Suprapubic skin (tissue), 4 donors: ENCODE data around the gene ERBIN. TPM values are rescaled to one million over a fixed set of nuclear protein-coding genes. Genes with fewer than 3 reads are reported as not detected.
"Not testable (repeated sequence)": the region's sequence is repeated elsewhere in the genome, so short reads cannot be mapped to it uniquely, and the experiment has no call there.

ENCODE experiments used
- DNase-seq, 2 donors: peaks; one replicate each; pipeline ENCODE4 v3.0.0-alpha.2; 2019; ENCODE audit warnings: low spot score in 2 of 2
- H3K27ac ChIP-seq: fragments of 200-600 bp; sonication (generic); one replicate; pipeline ENCODE4 v1.5.1; 2019
- H3K27me3 ChIP-seq: fragments of 200-600 bp; sonication (generic); one replicate; pipeline ENCODE4 v1.5.1; 2019
- H3K36me3 ChIP-seq: fragments of 200-600 bp; sonication (generic); one replicate; pipeline ENCODE4 v1.5.1; 2019
- H3K4me1 ChIP-seq: fragments of 200-600 bp; sonication (generic); one replicate; pipeline ENCODE4 v1.5.1; 2019
- H3K4me3 ChIP-seq: fragments of 200-600 bp; sonication (generic); one replicate; pipeline ENCODE4 v1.5.1; 2019; ENCODE audit warnings: mild to moderate bottlenecking
- H3K9me3 ChIP-seq: fragments of 200-600 bp; sonication (generic); one replicate; pipeline ENCODE4 v1.5.1; 2019
- CTCF ChIP-seq, 2 donors: fragments of 200-600 bp in 1 of 2; fragments of 450-650 bp in 1 of 2; sonication (generic) in 1 of 2; IDR thresholded peaks; one replicate each; pipeline ENCODE4 v1.5.1; 2016 to 2019; ENCODE audit warnings: antibody characterized with exemption in 2 of 2, mild to moderate bottlenecking in 1 of 2, moderate library complexity in 1 of 2
- EP300 ChIP-seq: sonication (generic); formaldehyde crosslinking; IDR thresholded peaks from one replicate; pipeline ENCODE4 v1.6.1; 2017; ENCODE audit warnings: antibody characterized with exemption
- POLR2A ChIP-seq, 2 donors: fragments of 450-650 bp; IDR thresholded peaks; one replicate each; pipeline ENCODE4 v1.6.1; 2017; ENCODE audit warnings: antibody characterized with exemption in 2 of 2, mild to moderate bottlenecking in 2 of 2, moderate library complexity in 2 of 2
- POLR2AphosphoS5 ChIP-seq, 3 donors: sonication (generic); formaldehyde crosslinking; IDR thresholded peaks; one replicate each; pipeline ENCODE4 v1.6.1; 2017; ENCODE audit warnings: antibody characterized with exemption in 3 of 3
- WGBS: methylation state at CpG from one replicate; pipeline ENCODE4 v1.1.5; 2018; 5-methylcytosine and 5-hydroxymethylcytosine counted together
- total RNA-seq, 4 donors: library from RNA; depleted of rRNA; stranded (reverse); fragments of >200 nt; gene quantifications; one replicate each; pipeline ENCODE4 v1.1.0, GENCODE V29; 2016

The ERBIN gene, protein sequence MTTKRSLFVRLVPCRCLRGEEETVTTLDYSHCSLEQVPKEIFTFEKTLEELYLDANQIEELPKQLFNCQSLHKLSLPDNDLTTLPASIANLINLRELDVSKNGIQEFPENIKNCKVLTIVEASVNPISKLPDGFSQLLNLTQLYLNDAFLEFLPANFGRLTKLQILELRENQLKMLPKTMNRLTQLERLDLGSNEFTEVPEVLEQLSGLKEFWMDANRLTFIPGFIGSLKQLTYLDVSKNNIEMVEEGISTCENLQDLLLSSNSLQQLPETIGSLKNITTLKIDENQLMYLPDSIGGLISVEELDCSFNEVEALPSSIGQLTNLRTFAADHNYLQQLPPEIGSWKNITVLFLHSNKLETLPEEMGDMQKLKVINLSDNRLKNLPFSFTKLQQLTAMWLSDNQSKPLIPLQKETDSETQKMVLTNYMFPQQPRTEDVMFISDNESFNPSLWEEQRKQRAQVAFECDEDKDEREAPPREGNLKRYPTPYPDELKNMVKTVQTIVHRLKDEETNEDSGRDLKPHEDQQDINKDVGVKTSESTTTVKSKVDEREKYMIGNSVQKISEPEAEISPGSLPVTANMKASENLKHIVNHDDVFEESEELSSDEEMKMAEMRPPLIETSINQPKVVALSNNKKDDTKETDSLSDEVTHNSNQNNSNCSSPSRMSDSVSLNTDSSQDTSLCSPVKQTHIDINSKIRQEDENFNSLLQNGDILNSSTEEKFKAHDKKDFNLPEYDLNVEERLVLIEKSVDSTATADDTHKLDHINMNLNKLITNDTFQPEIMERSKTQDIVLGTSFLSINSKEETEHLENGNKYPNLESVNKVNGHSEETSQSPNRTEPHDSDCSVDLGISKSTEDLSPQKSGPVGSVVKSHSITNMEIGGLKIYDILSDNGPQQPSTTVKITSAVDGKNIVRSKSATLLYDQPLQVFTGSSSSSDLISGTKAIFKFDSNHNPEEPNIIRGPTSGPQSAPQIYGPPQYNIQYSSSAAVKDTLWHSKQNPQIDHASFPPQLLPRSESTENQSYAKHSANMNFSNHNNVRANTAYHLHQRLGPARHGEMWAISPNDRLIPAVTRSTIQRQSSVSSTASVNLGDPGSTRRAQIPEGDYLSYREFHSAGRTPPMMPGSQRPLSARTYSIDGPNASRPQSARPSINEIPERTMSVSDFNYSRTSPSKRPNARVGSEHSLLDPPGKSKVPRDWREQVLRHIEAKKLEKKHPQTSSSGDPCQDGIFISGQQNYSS (N-terminal part only)
- total RNA-seq, result 100 to 1,000 TPM in 2 of 4 donors, 10 to 100 TPM in 2; 84.6 to 141 (median 97.3) TPM

GRCh38 chr5:65926276-65926783 lies at the start of gene ERBIN:
TSS of gene ERBIN (plus strand) at chr5:65926575. CDS start at chr5:65992719, 66,144 bp downstream.
- H3K36me3 ChIP-seq, result no peaks in the 10 kb centered on the region
- WGBS, result 0% methylated on average over 19 of the region's 45 CpGs
- H3K27me3 ChIP-seq, result no peaks in the 10 kb centered on the region
- peaks cover 40% of the 10 kb centered on the region for H3K4me1 ChIP-seq
- TF ChIP-seq POLR2A (IDR thresholded peaks at IDR 0.05) (peak in 1 of 2 donors; percentile 68), EP300 (no peak), POLR2AphosphoS5 (IDR thresholded peaks at IDR 0.05) (peak in 2 of 3 donors; percentile 33 to 35)
- peak within 1 kb of the TSS; percentile 100 for H3K27ac ChIP-seq
- H3K9me3 ChIP-seq, result no peaks in the 10 kb centered on the region
- peak; percentile 91 to 93 for DNase-seq
- H3K4me3 ChIP-seq, result peak within 1 kb of the TSS; percentile 100

- H3K27me3 ChIP-seq, result no peaks in the 10 kb centered on the region
- H3K27ac ChIP-seq, result no peak overlapping the region
- H3K36me3 ChIP-seq, result no peaks in the 10 kb centered on the region
- no peak for TF ChIP-seq CTCF (IDR thresholded peaks at IDR 0.05)
- no peak for TF ChIP-seq EP300
- no peak for TF ChIP-seq POLR2AphosphoS5 (IDR thresholded peaks at IDR 0.05)
- TF ChIP-seq POLR2A (IDR thresholded peaks at IDR 0.05), result no peak
- no peaks in the 10 kb centered on the region for H3K9me3 ChIP-seq
- H3K4me1 ChIP-seq, result no peaks in the 10 kb centered on the region
- no peak overlapping the region for H3K4me3 ChIP-seq
- DNase-seq, result no peak
- 85% methylated on average over 4 of the region's 4 CpGs for WGBS
Observed at GRCh38 chr5:65876970-65877369, 49.4 kb upstream of the ERBIN start.

- not testable (repeated sequence) for H3K9me3 ChIP-seq, DNase-seq, H3K36me3 ChIP-seq, H3K27ac ChIP-seq, H3K4me1 ChIP-seq, H3K4me3 ChIP-seq, H3K27me3 ChIP-seq
- WGBS, result 83% methylated on average over 8 of the region's 8 CpGs
Observed at GRCh38 chr5:65879668-65880256, 46.6 kb upstream of the ERBIN start.

DNA sequence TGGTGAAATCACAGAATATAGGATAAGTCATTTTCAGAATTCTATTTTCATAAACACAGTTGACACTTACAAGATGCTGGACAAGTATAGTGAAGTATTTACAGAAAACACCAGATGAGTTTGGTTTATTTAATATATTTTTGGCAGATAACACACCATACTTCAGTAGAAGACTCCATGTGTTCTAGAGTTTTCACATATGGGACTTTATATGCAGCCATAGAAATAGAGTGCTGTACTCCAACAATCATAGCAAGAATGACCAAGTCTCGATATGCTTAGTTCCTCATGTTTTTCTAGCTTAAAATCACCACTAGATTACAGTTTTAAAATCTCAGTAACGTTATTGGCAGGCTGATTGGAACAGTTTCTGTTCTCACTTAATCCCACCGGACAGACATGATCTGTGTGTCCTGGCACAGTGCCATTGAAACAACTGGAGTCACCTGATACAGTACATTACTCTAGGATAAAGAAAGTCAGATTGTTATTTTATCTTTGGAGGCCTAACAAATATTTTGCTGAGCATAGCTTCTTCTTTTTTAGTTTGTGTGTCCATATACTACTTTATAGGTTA lies 45.8 kb upstream of the ERBIN start:
- Histone ChIP-seq H3K4me3 (no peak overlapping the region), H3K27me3 (no peaks in the 10 kb centered on the region), H3K27ac (no peak overlapping the region), H3K9me3 (no peaks in the 10 kb centered on the region), H3K4me1 (no peaks in the 10 kb centered on the region), H3K36me3 (no peaks in the 10 kb centered on the region)
- DNase-seq, result no peak
- WGBS, result 41% methylated on average over 3 of the region's 3 CpGs
- TF ChIP-seq CTCF (IDR thresholded peaks at IDR 0.05) (no peak), POLR2AphosphoS5 (IDR thresholded peaks at IDR 0.05) (no peak), EP300 (no peak), POLR2A (IDR thresholded peaks at IDR 0.05) (no peak)

GRCh38 chr5:65882278-65882677 lies 44.1 kb upstream of the ERBIN start:
- Histone ChIP-seq H3K27me3 (no peaks in the 10 kb centered on the region), H3K36me3 (no peaks in the 10 kb centered on the region), H3K9me3 (no peaks in the 10 kb centered on the region), H3K4me1 (no peaks in the 10 kb centered on the region), H3K27ac (no peak overlapping the region), H3K4me3 (no peak overlapping the region)
- 73% methylated on average over 2 of the region's 2 CpGs for WGBS
- TF ChIP-seq EP300, result no peak
- no peak for TF ChIP-seq CTCF (IDR thresholded peaks at IDR 0.05)
- TF ChIP-seq POLR2A (IDR thresholded peaks at IDR 0.05), result no peak
- TF ChIP-seq POLR2AphosphoS5 (IDR thresholded peaks at IDR 0.05), result no peak
- no peak for DNase-seq
